GM18498 (cell line): ENCODE measurements around the gene DUSP21.
"Not testable (repeated sequence)": the region's sequence is repeated elsewhere in the genome, so short reads cannot be mapped to it uniquely, and the experiment has no call there.

ENCODE experiments used
- ATAC-seq: cut with Tn5 transposase; IDR thresholded peaks from one replicate; pipeline ENCODE4 v1.9.1; 2021; ENCODE audit warnings: mild to moderate bottlenecking, moderate library complexity; ENCODE audit not compliant: unreplicated experiment

DUSP21 gene

GRCh38 chrX:44843753-44844152 lies at the start of gene DUSP21:
TSS of gene DUSP21 (plus strand) at chrX:44844021. CDS start at chrX:44844133, 112 bp downstream.
- ATAC-seq = no peak

GRCh38 chrX:44795945-44796450 lies 47.8 kb upstream of the DUSP21 start:
- ATAC-seq = no peak

DNA sequence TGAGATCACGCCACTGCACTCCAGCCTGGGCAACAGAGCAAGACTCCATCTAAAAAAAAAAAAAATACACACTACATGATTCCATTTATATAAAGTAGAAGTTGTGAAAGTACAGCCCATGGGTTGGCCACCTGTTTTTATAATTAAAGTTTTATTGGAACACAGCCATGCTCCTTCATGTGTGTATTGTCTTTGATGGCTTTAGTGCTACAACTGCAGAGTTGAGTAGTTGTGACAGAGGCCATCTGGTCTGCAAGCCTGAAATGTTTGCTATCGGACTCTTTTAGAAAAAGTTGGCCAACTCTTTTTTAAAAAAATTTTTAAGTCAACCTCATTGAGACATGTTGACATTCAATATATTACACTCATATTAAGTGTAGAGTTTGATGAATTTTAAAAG lies 41.2 kb upstream of the DUSP21 start:
- no peak for ATAC-seq

DNA sequence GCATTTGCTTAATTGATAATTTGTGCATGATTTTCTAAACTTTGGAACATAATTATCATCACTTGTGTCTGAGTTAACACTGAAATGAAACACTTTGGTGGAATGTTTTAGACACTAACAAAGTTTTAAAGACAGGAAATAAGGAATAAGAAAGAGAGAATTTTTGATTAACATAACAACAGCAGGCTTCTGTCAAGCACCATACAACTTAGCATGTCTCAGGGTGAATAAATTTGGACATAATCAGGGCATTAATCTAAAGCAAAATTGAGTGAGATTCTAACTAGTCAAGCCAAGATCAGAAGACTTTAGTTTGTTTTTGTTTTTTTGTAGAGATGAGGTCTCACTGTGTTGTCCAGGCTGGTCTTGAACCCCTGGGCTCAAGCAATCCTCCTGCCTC lies 28.1 kb upstream of the DUSP21 start:
- no peak for ATAC-seq

GRCh38 chrX:44816367-44816766 lies 27.5 kb upstream of the DUSP21 start:
- ATAC-seq = no peak

- no peak for ATAC-seq
Observed at GRCh38 chrX:44817029-44817428, 26.8 kb upstream of the DUSP21 start.

GRCh38 chrX:44822601-44823000 lies 21.2 kb upstream of the DUSP21 start:
- ATAC-seq = no peak

- not testable (repeated sequence) for ATAC-seq
Observed at GRCh38 chrX:44823193-44823592, 20.6 kb upstream of the DUSP21 start.

GRCh38 chrX:44828008-44828605 lies 15.7 kb upstream of the DUSP21 start:
- ATAC-seq = no peak

DNA sequence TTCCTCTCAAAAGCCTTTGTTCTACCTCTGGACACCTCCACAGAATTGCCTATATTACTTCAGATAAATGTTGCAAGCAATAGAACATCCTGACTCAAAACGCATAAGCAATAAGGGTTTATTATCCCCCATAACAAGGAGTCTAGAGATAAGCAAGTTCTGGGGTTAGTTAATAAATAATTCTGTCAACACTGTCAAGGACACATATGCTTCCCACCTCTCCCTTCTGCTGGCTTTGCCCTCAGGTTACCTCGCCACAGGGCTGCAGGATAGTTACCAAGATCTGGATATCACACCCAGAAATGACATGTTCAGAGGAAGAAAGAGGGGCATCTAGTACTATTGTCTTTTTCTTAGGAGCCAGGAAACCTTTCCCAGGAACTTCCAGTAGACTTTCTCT lies 14.0 kb upstream of the DUSP21 start:
- ATAC-seq = no peak

GRCh38 chrX:44842550-44843317 lies 1.1 kb upstream of the DUSP21 start:
- ATAC-seq = no peak

DNA sequence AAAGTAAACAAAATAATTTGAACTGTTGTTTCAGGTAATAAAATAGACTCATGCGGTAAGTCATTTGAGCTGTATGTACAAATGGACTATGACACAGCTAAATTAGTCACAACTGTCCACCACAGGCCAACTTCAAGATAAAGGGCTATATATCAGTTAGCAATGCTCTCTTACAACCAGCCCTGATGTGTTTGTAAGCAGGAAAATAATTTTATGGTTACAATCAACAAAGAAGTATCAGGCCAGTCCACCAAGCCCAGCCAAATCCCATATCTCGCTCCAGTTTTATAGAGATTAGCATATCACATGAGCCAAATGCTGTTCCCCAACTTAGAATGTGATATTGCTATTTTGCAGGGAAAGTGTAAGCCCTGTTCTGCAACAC lies 511 bp upstream of the DUSP21 start:
- ATAC-seq = no peak

DNA sequence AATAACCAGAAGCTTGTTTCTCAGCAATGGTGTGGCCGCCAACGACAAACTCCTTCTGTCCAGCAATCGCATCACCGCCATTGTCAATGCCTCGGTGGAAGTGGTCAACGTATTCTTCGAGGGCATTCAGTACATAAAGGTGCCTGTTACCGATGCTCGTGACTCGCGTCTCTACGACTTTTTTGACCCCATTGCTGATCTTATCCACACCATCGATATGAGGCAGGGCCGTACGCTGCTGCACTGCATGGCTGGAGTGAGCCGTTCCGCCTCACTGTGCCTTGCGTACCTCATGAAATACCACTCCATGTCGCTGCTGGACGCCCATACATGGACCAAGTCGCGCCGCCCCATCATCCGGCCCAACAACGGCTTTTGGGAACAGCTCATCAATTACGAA lies 383 bp downstream of the DUSP21 start:
- no peak for ATAC-seq

- not testable (repeated sequence) for ATAC-seq
Observed at GRCh38 chrX:44850891-44851290, 7.1 kb downstream of the DUSP21 start.

GRCh38 chrX:44871114-44871645 lies 27.4 kb downstream of the DUSP21 start:
- ATAC-seq = no peak

- peak; percentile 28 for ATAC-seq
Observed at GRCh38 chrX:44871931-44872820, 28.4 kb downstream of the DUSP21 start.

- ATAC-seq = peak; percentile 92
Observed at GRCh38 chrX:44872821-44873414, 29.1 kb downstream of the DUSP21 start, which contains the start of gene KDM6A. TSS of gene KDM6A (plus strand) at chrX:44873188. CDS start at chrX:44873552, 364 bp downstream.

DNA sequence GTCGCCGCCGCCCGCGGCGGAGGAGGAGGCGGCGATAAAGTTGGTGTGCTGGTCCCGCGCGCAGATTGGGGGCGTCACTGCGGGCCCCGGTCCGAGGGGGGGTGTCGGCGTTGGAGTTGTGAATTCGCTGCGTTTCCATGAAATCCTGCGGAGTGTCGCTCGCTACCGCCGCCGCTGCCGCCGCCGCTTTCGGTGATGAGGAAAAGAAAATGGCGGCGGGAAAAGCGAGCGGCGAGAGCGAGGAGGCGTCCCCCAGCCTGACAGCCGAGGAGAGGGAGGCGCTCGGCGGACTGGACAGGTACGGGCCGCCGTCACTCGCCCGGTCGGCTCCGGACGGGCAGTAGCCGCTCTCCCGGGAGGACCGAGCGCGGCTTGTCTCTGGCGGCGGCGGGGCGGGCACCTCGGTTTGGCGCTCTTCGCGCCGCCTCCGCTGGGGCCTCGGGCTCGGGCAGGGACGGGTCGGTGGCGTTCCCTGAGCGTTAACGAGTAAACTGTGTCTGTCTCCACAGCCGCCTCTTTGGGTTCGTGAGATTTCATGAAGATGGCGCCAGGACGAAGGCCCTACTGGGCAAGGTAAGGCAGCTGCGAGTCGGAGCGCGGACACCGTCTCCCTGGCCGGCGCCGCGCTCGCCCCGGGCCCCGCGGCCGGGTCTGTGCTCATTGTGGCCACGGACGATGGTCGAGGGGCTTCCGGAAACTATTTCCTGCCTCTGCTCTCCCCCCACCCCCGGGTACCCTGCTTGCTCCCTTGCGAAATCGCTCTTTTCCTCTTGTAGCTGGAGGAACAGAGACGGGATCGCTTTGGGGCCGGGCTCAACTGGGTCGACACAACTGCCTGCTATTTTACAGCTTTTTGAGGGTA lies 29.8 kb downstream of the DUSP21 start:
- ATAC-seq = peak; percentile 14

DNA sequence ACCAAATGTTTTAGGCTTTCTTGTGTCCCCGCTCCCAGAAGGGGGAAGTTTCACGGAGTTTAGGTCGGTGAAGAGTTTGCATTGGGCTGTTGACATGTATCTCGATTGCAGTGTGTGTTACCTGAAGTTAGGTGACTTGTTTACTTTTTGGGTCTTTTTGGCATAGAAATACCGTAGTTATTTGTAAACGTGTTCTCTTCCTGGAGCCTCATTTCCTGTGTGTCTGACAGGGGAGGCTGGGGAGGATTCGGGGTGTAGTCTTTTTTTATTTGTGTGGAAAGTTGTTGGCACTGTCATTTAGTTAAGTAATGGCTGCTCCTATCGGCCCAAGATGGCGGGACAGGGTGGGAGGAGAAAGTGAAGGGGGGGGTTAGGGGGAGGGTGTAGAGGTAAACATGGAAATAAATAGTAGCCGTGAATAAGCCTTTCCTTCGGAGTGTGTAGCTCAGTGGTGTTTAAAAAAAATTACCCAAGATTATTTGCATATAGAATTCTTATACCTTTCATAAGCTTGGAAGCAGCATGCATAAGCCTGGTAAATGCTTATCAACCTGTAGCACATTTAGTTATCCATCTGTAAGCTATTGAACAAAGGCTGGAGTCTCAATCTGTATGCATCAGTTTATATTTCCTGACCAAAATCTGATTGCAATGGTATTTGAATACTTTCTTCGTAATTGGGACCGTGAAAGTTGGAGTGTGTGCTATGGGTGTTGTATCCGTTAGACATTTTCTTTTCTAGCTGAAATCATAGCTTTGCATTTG lies 30.8 kb downstream of the DUSP21 start:
- ATAC-seq = no peak
